SIG-M5 treated with dmso at 0.1 percent for 504 hours (cell line): ENCODE results near the gene PITPNB.

ENCODE experiments used
- DNase-seq: peaks from one replicate; lab custom pipeline; 2025; ENCODE audit not compliant: unreplicated experiment; lab: John Stamatoyannopoulos, UW

Gene PITPNB

DNA sequence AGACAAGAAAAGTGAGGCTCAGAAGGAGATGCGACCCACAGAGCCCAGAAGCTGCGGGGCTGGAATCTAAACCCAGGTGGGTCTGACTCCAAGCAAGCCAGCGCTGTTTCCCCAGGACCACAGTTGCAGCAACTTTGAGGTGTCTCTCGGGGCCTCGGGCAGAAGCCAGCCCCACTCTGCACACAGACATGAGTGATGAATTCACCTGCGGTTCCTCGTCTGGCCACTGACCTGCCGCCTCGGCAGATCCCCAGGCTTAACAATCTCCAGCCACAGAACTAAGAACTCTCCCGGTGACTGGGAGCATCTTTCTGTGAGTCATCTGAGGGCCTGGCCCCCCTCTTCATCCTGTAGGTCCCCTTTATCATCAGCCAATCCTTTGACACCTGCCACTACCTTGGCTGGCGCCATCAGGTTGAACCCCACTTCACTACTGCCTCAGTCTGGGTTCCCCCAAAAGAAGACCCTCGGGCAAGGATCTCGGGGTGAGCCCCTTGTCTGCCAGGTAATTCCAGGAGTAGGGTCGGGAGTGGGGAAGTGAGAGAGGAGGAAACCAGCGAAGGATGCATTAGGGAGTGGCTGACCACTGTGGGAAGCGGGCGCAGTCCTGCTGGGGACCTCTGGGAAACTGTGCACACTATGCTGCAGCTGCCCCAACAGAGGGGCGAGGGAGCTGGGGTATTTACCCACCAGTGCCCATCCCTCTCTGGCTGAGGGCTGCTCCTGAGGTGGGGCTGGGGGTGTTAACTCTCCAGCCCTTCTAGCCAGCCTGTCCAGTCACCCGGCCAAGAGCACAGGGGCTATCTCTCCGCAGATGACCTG, 84.5 kb downstream of the PITPNB start:
- no peak for DNase-seq

DNA sequence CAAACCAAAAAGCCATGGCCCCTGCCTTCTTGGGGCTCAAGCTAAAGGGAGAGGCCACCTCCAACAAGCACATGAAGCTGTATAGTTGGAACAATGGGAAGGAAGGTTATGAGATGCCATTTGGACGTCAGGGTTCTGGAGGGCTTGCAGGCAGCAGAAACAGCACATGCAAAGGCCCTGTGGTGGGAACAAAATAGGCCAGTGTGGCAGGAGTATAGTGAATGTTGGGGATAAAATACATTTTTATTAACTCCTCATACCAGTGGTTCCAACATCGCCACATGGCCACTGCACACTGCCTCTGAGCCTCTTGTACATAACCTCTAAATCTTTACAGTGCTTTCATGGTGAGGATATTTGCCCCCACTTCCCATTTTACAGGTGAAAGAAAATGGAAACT, 85.3 kb downstream of the PITPNB start:
- no peak for DNase-seq

DNA sequence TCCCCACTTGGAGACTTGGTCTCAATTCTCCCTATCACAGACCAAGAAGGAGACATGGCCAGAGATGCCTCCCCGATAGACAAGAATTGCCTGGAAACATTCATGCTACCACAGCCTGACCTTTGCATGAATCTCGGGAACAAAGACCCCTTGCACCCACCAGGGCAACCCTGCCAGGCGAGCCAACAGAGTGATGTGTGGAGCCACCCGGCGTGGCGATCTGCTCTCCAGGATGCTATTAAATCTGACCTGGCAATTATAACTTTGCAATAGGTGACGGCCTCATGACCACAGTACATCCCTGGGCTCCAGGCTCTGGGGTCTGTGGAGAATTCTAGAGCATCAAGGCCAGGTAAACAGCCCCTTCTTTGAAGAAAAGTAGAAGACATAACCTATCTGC, 86.5 kb downstream of the PITPNB start:
- no peak for DNase-seq

DNA sequence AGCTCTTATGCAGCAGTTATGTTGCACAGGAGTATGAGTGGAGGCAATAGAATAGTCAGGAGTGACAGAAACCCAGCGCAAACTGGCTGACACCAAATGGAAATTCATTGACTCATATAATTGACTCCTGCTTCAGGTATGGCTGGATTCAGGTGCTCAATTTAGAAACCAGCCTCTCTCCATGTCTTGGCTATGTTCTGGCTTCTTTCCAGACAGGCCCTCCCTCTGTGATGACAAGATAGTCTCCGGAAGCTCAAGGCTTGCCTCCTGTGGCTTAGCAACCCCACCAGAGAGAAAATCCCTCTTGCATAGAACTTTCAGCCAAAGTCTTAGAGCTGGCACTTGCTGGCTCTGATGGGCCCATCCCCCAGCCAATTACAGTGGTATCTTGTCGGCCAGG, 89.4 kb downstream of the PITPNB start:
- DNase-seq: no peak

DNA sequence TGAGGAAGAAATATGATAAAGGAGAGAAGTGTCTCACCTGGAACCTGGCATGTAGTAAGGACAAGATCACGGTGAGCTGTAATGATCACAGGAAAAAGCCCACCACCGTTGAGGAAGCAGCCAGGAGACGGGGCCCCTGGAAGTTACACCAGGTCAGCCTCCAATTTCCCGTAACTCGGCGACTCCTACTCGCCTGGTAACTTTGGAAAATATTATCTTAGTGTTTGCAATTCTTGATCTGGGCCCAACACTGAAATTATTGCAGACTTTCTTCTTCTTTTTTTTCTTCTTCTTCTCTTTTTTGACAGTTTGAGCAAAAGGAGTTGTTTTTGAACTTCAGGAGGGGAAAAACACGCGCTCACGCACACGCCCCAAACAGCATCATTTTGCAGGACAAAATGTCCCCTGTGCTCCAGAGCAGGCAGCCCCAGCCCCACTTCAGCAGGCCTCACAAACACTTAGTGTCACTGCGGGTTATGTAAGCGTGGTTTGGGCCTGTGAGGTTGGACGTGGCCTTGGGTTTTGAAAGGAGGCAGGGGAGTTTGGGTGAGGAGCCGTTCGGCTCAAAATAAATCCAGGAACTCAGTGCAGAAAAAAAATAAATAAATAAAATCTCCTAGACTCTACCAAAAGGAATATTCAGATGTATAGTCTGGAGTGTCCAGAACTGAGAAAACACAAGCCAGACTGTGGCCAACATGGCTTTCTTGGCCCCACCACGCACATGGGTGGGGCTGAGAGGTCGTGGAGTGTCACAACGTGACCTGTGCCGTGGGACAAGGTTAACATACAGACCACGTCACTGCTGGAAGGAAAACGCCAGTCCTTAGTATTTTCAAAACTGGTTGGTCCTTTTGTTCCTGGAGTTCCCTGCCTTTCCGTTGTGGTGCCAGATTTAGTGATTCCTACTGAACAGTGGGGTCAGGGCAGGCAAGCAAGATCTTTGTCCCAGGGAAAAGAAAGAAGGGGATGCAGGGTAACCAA, 91.2 kb downstream of the PITPNB start:
- DNase-seq: no peak

DNA sequence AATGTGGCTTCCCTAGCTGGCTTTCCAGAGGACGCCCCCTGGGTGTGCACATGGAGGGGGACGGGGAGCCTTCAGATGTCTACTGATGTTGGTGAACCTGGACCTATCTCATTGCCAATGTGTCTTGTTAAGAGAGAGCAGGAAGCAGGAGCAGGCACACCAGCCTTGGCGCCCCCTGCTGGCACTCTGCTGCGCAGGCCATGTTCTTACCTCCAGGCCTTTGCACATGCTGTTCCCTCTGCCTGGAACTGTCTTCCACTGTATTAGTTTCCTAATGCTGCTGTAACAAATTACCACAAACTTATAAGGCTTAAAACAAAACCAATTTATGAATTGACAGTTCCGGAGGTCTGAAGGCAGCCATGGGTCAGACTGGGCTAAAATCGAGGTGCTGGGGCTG, 93.9 kb downstream of the PITPNB start:
- DNase-seq: no peak

DNA sequence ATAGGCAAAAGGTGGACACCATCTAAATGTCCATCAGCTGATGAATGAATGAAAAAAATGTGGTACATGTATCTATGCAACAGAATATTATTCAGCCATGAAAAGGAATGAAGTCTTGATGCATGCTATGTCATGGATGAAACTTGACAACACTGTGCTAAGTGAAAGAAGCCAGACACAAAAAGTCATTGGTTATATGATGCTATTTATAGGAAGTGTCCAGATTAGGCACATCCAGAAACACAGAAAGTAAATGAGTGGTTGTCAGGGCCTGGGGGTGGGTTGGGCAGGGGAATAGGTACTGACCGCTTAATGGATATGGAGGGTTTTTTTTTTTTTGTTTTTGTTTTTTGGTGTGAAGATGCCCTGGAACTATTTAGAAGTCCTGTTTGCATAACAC, 95.8 kb downstream of the PITPNB start:
- no peak for DNase-seq

DNA sequence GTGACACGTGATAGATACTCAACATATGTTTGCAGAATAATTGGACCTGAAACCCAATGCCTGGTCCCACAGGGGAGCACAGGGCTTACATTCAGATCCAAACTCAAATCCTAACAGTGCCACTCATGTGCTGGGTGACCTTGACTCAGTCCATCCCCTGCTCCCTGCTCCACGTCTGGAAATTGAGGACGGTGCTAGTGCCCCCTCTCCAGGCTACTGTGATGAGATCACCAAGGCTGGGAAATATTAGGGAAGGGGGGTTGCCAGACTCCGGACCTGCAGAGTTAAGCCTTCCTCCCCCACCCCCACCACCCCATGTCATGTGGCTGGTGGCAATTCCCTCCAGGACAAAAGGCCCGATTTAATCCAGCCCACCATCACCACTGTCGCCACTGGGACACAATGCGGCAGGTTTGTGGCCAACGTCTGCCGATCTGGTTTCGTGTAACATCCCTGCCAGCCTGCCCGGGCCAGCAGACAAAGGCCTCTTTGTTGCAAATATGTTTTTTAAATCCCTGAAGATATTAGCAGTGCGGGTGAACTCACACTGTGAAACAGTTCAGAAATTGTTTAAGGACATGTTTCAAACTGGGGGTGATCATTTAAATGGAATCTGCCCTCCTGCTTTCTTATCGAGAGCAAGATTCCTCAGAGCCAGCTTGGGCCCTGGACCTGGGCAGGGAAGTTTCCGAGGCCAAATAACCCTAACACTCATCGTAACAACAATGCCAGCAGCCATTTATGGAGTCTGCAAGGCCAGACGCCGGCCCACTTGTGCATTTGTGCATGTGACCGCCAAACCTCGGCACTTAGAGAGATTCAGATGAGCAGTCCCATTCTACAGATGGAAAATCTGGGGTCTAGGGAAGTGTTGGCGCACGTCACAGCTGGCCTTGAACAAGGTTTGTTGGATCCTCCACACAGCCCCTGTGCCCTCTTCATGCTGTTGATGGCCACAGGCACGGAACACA, 97.9 kb downstream of the PITPNB start:
- no peak for DNase-seq

DNA sequence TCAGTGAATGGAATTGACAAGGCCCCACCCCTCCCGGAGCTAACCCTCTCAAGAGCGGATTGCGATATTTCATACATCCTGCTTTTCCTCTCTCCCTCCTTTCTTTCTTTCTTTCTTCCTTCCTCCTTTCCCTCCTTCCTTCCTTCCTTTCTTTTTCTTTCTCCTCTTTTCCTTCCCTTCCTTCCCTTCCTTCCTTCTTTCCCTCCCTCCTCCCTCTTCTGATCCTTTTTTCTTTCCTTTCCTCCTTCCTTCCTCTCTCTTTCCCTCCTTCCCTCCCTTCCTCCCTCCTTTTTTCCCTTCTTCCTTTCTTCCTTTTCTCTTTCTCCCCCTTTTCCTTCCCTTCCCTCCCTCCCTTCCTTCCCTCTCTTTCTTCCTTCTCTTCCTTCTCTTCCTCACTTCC, 102.5 kb downstream of the PITPNB start:
- DNase-seq: no peak

DNA sequence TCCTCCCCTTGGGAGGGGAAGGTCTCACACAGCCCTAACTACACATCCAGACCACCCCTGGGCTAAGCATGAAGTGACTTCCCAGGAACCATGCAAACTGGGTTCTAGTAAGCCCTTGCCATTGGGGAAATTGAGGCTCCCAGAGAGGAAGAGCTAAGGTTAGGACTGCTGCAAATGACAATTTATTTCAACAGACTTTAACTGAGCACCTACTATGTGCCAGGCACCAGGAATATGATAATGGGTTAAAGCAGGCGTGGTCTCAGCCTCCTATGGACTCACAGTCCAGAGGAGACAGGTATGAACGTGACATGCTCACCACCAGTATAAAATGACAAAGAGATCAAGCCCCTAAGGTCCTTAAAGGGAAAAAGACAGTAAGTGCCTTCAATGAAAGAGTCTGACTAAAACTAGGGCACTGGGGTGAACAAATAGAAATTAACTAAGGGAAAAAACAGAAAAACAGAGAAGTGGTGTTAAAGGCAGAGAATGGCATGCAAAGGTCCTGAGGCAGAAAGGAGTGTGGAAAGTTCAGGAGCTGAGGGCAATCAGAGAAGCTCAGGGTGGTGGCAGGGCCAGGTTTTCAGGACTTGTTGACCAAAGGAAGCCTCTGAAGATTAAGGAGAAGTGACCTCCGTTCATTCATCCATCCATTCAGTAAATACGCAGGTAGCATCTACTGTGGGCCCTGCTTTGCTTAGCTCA, 103.1 kb downstream of the PITPNB start:
- no peak for DNase-seq

DNA sequence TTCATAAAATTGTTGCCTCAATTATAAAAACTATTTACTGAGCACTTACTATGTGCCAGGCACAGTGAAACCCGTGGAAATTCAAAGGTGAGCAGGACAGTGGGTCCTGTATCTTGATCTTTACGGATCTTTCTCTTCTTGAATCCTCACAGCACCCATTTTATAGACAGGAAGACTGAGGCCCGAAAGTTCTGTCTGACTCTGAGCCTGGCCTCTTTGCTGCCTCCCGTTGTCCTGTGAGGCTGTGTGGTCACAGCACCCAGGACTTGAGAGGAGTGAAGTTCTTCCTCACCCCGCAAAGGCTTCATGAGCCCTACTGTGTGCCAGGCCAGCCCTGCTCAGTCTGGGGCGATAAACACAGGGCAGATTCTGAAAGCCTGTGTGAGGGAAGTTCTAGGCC, 104.1 kb downstream of the PITPNB start:
- DNase-seq: no peak

DNA sequence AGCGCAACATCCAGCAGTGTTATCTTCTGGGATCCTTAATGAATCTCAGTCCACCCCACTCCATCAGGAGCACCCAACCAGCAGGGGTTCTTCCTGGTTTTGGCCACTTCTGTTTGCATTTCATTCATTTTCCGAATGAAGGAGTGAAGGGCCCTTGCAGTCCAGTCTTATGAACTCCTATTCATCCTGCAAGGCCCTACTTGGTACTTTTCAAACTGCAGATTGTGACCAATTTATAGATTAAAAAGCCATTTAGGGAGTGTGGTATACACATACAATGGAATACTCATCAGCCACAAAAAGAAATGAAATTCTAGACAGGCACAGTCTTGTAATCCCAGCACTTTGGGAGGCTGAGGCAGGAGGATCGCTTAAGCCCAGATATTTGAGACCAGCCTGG, 107.3 kb downstream of the PITPNB start:
- no peak for DNase-seq

DNA sequence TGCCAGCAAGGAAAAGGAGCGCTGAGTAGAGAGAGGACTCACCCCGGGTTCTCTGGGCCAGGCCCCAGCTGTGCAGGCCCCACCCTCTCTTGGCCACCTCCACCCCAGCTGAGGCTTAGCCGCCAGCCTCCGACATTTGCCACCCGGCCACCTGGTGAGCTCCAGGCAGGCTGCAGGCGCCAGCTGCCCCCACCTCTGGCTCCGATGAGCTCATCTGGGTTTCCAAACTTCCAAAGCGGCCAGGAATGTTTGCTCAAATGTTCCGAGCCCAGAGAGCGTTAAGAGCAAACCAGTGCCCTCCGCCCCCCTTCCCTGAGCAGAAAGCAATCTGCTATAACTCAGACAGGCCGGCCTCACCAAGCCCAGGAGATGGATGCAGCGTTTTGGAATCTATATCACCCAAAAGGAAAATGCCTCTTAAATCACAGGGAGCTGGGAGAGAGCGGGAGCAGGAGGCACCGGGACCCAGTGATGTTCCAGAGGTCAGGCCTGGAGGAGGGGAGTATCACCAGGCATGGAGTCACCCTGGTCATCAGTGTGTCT, 108.4 kb downstream of the PITPNB start:
- no peak for DNase-seq

DNA sequence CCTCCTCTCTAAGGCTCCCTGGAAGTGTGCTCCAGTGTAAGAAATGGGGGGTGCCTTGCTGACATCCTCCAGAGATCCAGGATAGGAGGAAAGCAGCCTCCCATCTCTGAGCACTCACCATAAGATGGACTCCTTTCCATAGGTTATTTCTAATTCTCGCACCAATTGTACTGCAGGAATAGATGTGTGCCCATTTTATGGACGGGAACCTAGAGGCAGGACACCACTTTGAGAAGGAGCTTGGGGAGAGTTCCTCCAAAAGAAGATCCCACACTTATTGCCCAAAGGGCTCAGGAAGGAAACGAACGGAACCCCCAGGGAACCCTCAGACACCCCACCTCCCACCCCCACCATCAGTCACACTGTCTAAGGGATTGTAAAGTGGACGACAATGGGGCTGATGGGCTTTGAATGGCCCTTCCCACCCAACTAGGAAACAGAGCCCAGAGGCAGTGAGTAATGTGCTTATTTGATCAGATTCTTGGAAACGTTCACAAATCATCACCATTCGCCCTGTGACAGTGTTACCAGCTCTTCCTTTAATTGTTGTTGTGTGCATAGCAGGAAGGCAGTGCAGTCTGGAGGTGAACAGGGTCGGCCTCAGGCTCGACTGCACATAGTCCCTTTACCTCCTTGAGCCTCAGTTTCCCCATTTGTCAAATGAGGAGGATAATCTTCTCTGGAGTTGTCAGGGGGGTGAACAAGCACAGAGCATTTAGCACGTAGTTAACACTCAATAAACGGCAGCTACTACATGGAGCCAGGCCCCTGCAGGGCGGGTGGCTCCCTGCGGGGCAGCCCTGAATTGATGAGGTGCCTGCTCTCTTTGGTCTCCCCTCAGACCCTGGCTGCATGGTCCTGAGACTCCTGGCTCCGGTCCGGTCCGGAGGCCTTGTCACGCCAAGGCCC, 109.1 kb downstream of the PITPNB start:
- no peak for DNase-seq

DNA sequence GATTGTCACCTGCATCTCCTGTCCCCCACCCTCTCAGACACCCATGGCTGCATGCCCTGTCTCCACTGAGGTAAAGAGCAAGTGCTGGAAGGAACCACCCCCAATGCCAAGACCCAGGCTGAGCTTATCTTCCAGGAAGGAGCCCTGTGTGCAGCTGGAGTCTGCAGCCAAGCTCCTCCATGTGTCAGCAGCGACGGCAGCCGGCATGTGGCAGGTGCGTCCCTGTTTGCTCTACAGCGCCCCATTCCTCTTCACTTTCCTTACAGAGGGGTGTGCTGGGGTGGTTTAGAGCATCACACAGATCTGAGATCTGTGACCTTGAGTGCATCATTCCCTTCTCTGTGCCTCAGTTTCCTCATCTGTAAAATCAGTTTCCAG, 109.8 kb downstream of the PITPNB start:
- no peak for DNase-seq

DNA sequence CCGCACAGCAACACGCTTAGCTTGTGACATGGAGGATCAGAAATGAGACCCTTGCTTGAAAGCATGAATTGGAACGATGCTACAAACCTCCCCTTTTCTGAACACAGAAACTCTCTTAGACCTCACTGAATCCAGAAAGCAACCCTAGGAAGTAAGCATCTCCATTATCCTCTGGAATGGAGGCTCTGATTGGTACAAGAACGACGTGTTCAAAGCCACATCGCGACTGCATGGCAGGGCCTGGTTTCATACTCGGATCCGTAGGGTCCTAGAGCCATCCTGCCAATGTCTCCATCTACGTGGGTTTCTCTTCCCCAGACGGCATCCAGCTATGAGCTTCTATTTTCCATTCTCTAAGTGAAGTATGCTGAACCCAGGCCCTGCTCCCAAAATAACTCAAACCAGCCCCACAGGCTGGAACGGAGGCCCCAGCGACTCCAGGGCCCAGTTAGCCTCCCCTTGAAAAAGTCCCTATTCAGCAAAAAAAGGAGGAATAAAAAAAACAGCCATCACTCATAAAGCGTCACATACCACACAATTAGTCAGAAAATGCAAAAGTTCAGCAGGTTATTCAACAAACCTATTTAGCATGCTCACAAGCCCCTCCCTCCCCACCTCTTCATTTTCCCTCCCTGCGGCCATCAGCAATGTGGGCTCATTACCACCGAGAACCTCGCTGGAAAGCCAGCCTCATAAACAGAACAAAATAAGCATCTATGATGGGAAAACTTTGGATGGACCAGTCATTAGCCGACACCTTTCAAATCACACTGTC, 110.4 kb downstream of the PITPNB start:
- no peak for DNase-seq

DNA sequence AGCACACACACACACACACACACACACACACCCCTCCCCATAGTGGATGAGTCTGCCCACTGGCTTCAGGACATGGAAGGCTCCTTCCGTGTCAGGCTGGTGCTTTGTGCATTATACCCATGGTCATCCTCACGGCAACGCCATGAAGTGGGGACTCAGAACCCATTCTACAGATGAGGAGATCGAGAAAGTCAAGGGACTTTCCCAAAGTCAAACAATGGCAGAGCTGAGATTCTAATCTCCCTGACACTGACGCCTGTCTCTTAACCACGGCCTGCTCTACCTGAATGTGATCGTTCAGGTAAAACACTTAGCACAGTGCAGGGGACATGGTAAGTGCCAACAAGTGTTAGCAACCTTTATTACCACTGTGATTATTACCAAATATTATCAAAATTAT, 113.2 kb downstream of the PITPNB start:
- no peak for DNase-seq
